Ascending aorta (tissue), 2 donors: Measurements from ENCODE around the gene LNX1. TPM values are rescaled to one million over a fixed set of nuclear protein-coding genes. Genes with fewer than 3 reads are reported as not detected.

ENCODE experiments used
- DNase-seq, 2 donors: peaks; one replicate each; pipeline ENCODE4 v3.0.0-alpha.2; 2019; ENCODE audit warnings: low spot score in 2 of 2
- H3K27ac ChIP-seq, 2 donors: fragments of 200-600 bp; sonication (generic); one replicate each; pipeline ENCODE4 v1.5.1; 2016 to 2017; ENCODE audit warnings: mild to moderate bottlenecking in 1 of 2
- H3K27me3 ChIP-seq: fragments of 200-600 bp; sonication (generic); one replicate; pipeline ENCODE4 v1.5.1; 2017
- H3K36me3 ChIP-seq, 2 donors: fragments of 200-600 bp; sonication (generic); one replicate each; pipeline ENCODE4 v1.5.1; 2016
- H3K4me1 ChIP-seq, 2 donors: fragments of 200-600 bp; sonication (generic); one replicate each; pipeline ENCODE4 v1.5.1; 2016 to 2017; ENCODE audit warnings: mild to moderate bottlenecking in 1 of 2
- H3K4me3 ChIP-seq, 2 donors: fragments of 200-600 bp; sonication (generic); one replicate each; pipeline ENCODE4 v1.5.1; 2016 to 2017; ENCODE audit warnings: mild to moderate bottlenecking in 1 of 2
- H3K9me3 ChIP-seq, 2 donors: fragments of 200-600 bp; sonication (generic); one replicate each; pipeline ENCODE4 v1.5.1; 2016
- CTCF ChIP-seq, 3 experiments: fragments of 200-600 bp in 2 of 3; fragments of 450-650 bp in 1 of 3; sonication (generic) in 2 of 3; IDR thresholded peaks; one replicate each; pipeline ENCODE4 v1.5.1; 2016 to 2019; ENCODE audit warnings: antibody characterized with exemption in 3 of 3, mild to moderate bottlenecking in 1 of 3, moderate library complexity in 1 of 3
- intact Hi-C: fragments of 100-400 bp; cut with DNase I; formaldehyde crosslinking; loops from one replicate; pipeline ENCODE4 v1.15.1; 2023
- total RNA-seq: library from RNA; depleted of rRNA; stranded (reverse); fragments of >200 nt; gene quantifications from one replicate; pipeline ENCODE4 v1.1.0, GENCODE V29; 2016

Gene LNX1
- 4.0 TPM for total RNA-seq

GRCh38 chr4:53591372-53591892 lies at the start of gene LNX1:
TSS of gene LNX1 (minus strand) at chr4:53591486. CDS start at chr4:53574002, 17,484 bp downstream.
- no peaks in the 10 kb centered on the region for H3K4me1 ChIP-seq
- TF ChIP-seq CTCF (IDR thresholded peaks at IDR 0.05): no peak
- no peaks in the 10 kb centered on the region for H3K9me3 ChIP-seq
- peak within 1 kb of the TSS in 1 of 2 donors; percentile 51 for H3K4me3 ChIP-seq
- H3K27ac ChIP-seq: no peak within 1 kb of the TSS
- no peaks in the 10 kb centered on the region for H3K27me3 ChIP-seq
- intact Hi-C loops: no loop called here
- no peaks in the 10 kb centered on the region for H3K36me3 ChIP-seq
- no peak for DNase-seq

DNA sequence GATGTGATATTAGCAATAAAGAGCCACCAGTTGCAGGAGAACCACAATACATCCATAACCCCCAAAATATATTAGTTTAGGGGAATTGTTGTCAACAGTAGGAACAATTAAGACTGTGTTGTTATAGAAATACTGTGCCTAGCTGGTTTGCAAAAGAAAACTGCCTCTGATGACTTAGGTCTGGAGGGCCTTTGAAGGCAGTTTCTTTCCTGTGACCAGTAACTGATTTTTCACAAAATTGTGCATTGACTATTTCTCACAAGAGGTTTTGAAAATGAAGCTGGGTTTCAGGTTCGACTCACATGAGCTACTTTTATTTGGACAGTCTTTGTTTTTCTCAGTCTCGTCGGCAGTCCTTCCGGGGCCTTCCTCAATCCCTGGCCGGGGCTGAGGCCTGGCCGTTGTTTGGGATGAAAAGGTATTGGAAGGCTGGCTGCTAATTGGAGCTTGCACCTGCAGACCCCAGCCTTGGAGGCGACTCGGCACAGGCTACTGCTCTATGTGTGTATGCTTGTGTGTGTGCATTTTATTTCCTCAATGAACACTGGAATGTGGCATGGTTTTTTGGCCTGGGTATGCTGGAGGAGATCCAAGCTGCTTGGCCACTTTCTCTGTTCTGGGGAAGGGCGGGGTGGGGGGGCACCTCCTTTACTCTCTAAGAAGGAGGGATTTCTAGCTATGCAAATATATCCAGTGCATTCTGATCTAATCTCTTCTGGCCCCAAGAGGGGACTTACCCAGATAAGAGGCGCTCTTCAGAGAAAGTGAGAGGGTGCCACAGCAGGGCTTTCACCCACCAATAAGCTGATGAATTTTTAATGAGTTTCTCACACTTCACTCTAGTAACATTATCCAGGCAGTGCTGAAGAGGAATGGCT lies 49.5 kb upstream of the LNX1 start:
- intact Hi-C loops: no loop called here
- H3K4me1 ChIP-seq: peaks cover 0 to 5% of the 10 kb centered on the region in 2 donors
- H3K36me3 ChIP-seq: no peaks in the 10 kb centered on the region
- H3K9me3 ChIP-seq: no peaks in the 10 kb centered on the region
- H3K4me3 ChIP-seq: no peak overlapping the region
- no peak for TF ChIP-seq CTCF (IDR thresholded peaks at IDR 0.05)
- DNase-seq: no peak
- no peak overlapping the region for H3K27ac ChIP-seq
- H3K27me3 ChIP-seq: no peaks in the 10 kb centered on the region

- Histone ChIP-seq H3K4me3 (no peak overlapping the region), H3K27ac (no peak overlapping the region), H3K36me3 (no peaks in the 10 kb centered on the region), H3K4me1 (peaks cover 0 to 5% of the 10 kb centered on the region in 2 donors), H3K9me3 (no peaks in the 10 kb centered on the region), H3K27me3 (no peaks in the 10 kb centered on the region)
- no peak for DNase-seq
- no peak for TF ChIP-seq CTCF (IDR thresholded peaks at IDR 0.05)
- intact Hi-C loops: no loop called here
Measured at GRCh38 chr4:53638919-53639318, 47.6 kb upstream of the LNX1 start.

DNA sequence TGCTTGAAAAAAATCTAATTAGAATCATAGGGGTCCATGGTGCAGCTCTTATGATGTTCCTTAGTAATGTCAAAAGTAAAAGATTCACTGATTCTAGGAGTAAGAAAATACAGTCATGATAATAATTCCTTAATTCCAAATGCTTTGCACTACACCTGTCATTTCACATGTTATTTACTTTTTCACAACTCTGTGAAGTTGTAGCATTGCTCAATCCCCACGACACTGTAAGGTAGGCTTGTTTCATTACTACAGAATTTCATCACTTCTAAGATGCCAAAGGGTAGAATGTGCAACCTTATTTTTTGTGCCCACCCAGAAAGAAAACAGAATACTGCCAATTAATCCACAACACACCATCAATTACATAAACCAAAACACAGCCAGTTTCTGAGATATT lies 46.1 kb upstream of the LNX1 start:
- Histone ChIP-seq H3K4me1 (peaks cover 0 to 5% of the 10 kb centered on the region in 2 donors), H3K9me3 (no peaks in the 10 kb centered on the region), H3K36me3 (no peaks in the 10 kb centered on the region), H3K27ac (no peak overlapping the region), H3K27me3 (no peaks in the 10 kb centered on the region), H3K4me3 (no peak overlapping the region)
- intact Hi-C loops: no loop called here
- TF ChIP-seq CTCF (IDR thresholded peaks at IDR 0.05): no peak
- no peak for DNase-seq

- Histone ChIP-seq H3K27ac (no peak overlapping the region), H3K27me3 (no peaks in the 10 kb centered on the region), H3K4me1 (peaks cover 0 to 3% of the 10 kb centered on the region in 2 donors), H3K9me3 (no peaks in the 10 kb centered on the region), H3K36me3 (no peaks in the 10 kb centered on the region), H3K4me3 (no peak overlapping the region)
- no peak for TF ChIP-seq CTCF (IDR thresholded peaks at IDR 0.05)
- no peak for DNase-seq
- intact Hi-C loops: no loop called here
Measured at GRCh38 chr4:53635697-53636483, 44.6 kb upstream of the LNX1 start.
